ENCODE measurements around the gene WASF2.
"Not testable (repeated sequence)": the region's sequence is repeated elsewhere in the genome, so short reads cannot be mapped to it uniquely, and the experiment has no call there.

Gene WASF2

DNA sequence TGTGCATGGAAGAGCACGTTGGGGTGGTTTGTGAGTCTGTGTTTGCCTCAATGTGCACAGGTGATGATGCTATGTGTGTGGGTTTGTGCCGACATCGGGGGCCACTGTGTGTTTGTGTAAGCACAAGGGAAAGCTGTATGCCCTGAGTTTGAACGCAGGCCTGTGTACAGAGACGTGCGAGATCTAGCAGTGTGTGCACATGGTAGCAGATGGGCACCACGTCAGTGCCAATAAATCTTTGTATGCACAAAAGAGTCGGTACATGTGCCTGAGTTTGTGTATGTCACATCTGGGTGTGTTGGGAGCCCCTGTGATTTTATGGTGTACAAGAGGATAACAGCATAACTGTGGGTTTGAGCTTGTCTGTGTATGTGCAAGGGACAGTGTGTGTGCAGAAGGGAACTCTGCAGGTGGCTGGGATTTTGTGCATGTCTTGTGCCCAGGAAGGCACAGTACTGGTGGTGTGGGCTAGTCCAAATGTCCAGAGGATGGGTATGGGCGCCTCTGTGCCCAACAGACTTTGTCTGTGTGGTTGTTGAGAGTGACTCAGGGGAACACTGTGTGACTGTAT lies 32.0 kb upstream of the WASF2 start:
- DNase-seq (ENCODE audit: low read depth): no peak

DNA sequence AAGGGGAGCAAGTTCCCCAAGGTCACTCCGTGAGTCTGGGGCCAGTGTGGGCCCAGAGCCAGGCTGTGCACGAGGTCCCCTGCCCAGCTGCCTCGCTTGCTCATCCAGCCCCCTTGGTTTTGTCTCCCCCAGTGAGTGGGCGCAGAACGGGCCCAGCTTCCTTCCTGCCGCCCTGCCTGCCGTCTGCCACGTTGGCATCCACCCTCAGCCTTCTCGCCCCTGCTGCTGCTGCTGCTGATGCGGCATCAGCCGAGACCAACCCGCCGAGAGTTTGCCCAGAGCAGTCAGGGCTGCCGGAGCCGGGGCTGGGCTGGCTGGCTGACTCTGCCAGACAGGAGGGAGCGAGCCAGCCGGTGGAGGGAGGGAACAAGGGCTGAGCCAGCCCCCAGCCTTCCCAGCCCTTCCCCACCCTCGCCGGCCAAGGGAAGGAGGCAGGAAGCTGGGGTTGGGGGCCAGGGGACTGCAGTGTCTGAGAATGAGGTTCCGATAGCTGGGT lies 31.4 kb upstream of the WASF2 start:
- DNase-seq (ENCODE audit: low read depth): peak; percentile 59

DNA sequence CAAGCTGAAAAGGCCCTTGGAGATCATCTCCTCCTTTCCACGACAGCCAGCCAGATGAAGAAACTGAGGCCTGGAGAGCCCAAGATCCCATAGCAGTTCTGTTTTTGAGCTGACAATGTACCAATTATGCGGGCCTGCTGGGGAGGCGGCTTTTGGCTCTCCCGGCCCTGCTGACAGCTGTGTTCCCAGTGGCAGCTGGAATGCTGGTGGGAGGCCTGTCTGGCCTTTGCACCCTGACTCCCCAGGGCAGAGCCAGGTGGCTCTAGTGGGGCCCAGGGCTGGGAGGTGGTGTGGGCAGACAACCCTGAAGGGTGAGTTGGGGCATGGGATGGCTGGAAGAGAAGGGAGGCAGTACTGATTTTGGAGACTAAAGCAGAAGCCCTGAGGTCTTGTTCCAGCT lies 30.7 kb upstream of the WASF2 start:
- DNase-seq (ENCODE audit: low read depth): no peak

DNA sequence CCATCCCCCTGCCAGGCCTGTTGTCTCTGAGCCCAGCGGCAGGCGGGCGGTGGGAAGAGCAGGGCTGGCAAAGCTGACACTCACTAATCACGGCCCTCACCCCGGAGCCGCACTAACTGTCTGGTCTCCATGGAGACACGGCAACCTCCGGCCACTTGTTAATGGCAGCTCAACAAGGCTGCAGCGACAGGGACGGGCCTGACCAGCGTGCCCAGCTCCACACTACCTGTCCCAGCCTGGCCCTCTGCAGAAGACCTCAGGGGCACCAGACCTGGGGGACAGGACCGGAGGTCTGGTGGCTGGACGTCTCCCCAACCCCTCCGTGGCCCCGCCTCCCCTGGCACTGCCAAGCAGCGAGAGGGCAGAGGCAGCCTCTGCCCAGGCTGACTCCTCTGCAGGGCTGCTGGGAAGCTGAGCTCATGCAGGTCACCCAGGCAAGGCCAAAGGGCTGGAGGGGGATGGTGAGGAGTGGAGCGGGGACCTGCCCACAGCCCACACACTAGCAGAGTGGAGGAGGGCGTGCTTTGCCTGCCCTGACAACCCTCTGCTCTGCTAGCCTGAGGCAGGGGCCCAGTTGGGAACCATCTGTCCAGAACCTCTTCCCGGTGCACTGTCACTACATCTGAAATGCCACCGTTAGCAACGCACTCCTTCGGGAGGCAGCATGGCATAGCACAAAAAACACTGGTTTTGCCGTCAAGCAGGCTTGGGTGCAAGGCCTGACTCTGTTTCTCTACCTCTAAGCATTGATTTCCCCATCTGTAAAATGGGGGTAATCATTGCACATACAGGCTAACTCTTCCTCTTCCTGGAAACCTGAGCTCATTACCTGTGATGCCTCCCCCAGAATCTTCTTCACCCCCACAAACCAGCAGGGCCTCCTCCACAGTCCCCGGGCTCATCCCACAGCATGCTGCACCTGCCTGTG lies 29.6 kb upstream of the WASF2 start:
- DNase-seq (ENCODE audit: low read depth): no peak

DNA sequence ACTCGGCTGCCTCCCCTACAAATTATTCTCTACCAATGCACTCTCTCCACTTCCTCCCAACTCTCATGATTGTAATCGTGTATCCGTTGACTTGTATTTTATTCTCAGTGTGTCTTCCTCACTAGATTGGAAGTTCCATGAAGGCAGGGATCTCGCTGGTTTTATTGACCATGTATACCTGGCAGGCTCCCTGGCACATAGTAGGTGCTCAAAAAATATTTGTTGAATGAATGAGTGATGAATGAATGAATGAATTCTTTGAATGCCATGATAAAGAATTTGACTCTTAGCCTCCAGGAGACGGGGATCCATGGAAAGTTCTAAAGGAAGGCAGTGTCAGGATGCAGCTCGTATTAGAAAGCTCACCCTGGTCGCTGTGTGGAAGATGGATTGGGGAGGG lies 28.8 kb upstream of the WASF2 start:
- DNase-seq (ENCODE audit: low read depth): no peak

DNA sequence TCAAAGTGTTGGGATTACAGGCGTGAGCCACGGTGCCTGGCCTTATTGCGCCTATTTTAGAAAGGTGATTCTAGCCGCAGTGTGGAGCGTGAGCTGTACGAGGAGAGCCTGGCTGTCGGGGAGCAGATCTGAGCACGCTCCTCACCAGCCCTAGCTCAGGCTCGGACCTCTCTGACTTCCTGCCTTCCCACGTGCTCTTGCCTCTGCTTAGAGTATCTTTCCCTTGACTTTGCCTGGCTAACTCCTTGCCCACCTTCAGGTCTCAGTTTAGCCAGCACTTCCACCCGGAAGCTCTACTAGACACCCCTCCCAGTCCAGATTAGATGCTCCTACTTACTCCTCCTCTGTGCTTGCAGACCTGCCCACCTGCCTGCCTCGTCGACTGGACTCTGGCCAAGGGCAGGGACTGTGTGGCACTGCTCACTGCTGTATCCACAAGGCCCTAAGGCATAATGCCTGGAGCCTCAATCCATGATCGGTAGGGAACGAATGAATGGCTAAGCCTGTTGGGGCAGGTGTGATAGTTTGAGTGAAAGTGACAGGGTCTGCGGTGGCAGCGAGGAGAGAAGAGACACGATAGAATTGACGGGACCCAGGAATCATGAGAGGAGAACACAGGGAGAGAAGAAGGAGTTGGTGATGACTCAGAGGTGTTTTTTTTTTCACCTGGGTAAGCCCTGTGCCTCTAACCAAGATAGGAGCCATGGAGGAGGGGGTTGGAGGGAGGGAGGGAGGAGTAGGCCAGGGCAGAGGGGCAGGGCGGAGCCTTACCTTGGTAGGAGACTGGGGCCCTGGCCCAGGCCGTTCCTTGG lies 28.1 kb upstream of the WASF2 start:
- DNase-seq (ENCODE audit: low read depth): no peak

DNA sequence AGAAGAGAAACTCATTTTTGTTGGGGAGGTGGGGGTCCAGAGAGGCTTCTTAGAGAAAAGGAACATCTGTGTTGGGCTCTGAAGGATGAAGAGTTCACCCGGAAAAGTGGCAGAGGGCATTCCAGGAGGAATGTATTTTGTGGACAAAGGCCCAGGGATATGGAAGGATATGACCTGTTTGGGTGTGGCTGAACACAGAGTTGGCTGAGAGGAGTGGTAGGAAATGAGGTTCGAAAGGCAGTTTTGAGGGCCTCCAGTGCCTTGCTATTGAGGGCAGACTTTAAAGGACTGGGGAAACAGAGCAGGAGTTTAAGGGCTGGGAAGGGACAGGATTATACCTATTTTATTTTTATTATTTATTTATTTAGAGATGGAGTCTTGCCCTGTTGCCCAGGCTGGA lies 27.3 kb upstream of the WASF2 start:
- DNase-seq (ENCODE audit: low read depth): no peak

DNA sequence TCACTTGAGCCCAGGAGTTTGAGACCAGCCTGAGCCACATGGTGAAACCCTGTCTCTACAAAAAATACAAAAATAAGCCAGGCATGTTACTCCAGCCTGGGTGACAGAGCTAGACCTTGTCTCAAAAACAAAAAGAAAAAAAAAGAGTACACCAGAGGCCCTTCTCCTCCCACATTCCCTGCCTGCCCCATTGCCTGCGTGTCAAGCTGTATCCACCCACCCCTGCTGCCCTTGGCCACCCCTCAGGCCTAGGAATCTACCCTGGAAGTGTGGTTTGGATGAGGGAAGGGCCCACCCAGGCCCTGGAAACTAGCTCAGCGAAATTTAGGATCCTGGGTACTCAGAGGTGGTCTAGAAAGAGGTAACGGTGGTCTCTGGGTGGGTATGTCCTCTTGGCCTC lies 25.7 kb upstream of the WASF2 start:
- DNase-seq (ENCODE audit: low read depth): no peak

DNA sequence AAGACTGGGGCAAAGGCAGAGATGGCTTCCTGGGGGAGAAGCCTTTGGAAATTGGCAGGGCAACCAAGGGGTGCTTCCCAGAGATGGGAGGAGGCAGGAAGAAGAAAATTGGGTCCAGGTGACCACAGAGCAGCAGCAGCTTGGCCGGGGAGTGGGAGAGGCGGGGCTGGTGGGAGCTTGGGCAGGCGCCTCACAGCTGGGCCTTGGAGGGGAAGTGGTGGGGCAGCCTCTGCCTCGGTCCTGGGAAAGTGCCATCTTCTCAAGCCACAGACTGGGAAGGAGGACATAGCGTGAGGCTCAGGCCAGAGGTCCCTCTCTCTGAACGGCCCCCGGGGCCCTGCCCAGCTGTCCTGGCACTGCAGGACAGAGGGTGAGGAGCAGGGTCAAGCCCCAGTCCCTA lies 24.0 kb upstream of the WASF2 start:
- DNase-seq (ENCODE audit: low read depth): no peak

DNA sequence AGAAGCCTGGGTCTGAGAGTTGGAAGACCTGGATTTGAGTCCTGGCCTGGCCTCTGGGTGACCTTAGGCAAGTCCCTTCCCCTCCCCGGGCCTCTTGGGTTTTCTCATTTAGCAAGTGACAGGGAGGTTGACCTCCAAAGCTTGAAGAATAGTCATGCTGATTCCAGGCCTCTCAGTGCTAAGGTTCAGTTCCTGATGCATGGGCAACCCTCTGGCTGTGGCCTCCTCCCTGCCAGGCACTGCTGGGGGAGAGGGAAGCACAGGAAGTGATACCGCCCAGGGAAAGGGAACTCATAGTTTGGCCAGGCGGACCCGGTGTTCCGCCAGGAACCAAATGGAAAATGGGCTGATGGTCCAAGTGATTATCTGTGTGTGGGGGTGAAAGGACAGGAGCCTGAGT lies 23.6 kb upstream of the WASF2 start:
- DNase-seq (ENCODE audit: low read depth): no peak

DNA sequence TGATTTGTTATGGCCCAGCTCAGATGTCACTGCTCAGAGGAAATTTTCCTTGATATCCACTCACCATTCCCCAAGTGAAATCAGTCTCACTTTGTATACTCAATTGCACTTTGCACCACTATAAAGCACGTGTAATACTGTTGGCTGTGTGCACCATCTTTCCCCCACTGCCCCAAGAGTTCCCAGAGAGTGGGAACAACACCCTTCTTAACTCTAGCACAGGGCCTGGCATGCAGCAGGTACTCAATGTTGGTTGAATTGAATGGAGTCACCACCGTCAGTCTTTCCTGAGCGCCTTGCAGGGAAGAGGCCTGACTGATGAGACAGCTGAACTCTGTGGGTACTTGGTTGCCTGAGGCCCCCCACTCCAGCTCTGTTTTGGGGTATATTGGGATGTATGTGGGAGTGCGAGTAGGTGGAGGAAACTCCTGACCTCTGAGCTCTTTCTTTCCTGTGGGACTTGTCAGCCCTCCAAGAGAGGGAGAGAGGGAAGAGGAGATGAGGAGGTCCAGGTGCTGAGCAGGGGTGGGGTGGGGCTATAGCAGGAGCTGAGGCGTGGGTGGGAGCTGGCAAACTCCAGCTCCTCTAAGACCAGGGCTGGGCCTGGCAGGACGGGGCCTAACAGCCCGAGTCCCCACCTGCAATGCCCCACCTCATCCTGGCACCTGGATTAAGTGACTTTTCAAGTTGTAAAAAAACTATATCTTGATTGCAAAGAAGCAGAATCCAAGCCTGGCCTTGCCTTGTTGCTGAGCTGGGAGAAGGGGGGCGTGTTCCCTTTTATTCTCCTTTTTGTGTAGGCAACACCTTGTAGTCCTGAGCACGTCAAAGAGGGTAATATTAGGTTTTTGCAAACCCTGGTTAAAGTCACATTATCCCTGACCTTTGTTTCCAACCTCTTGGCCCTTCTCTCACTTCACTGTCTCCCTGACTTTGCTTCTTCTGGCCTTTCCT lies 19.4 kb upstream of the WASF2 start:
- DNase-seq (ENCODE audit: low read depth): no peak

DNA sequence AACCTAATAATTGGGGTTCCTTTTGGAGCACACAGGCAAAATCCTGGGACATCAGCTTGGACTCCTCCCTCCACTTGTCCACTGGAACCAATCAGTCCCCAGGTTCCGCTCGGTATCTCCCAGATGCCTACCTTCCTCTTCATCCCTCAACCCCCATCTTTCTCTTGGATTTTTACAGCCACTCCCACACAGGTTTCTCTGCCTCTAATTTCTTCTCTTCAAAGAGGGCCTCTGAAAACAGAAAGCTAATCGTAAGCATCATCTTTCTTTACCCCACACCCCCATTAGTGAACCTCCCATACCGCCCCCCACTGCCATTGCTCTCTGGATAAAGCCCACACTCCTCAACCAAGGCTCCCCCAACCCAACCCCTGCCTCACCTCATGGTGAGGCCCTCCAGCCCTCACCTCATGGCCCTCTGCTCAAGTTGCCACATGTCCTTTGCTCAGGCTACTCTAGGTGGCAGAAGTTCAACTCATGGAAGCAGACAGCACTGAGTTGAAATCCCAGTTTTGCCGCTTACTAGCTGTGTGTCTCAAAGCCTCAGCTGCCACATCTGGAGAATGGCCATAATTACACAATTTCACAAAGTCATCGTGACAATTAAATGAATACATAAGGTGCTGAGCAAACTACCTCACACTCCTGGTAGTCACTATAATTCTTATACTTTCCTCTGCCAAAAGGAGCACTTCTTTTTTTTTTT lies 18.1 kb upstream of the WASF2 start:
- no peak for DNase-seq (ENCODE audit: low read depth)

DNA sequence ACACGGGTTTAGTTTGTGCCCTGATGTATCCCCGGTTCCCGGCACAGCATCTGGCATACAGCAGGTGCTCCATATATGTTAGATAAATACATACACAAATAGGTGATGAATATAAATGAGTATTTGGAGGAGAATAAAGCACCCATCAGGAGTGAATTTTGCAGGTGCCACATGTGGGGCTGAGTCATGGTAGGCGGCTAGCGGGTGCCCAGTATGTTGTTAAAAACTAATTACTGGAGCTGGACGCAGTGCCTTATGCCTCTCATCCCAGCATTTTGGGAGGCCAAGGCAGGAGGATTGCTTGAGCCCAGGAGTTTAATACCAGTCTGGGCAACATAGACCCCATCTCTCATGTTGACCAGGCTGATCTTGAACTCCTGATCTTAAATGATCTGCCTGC lies 16.7 kb upstream of the WASF2 start:
- no peak for DNase-seq (ENCODE audit: low read depth)

DNA sequence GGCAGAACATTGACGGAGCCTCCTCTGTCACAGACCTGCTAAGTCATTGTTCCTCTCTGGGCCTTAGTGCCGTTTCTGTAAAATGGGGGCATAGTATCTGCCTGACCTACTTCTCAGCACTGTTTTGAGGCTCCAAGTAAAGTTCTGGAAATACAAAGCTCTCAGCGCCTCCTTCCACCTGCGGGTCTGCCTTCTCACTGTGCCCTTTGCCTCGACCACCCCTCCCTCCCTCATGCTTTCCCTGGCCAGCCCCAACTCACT lies 15.4 kb upstream of the WASF2 start:
- no peak for DNase-seq (ENCODE audit: low read depth)

DNA sequence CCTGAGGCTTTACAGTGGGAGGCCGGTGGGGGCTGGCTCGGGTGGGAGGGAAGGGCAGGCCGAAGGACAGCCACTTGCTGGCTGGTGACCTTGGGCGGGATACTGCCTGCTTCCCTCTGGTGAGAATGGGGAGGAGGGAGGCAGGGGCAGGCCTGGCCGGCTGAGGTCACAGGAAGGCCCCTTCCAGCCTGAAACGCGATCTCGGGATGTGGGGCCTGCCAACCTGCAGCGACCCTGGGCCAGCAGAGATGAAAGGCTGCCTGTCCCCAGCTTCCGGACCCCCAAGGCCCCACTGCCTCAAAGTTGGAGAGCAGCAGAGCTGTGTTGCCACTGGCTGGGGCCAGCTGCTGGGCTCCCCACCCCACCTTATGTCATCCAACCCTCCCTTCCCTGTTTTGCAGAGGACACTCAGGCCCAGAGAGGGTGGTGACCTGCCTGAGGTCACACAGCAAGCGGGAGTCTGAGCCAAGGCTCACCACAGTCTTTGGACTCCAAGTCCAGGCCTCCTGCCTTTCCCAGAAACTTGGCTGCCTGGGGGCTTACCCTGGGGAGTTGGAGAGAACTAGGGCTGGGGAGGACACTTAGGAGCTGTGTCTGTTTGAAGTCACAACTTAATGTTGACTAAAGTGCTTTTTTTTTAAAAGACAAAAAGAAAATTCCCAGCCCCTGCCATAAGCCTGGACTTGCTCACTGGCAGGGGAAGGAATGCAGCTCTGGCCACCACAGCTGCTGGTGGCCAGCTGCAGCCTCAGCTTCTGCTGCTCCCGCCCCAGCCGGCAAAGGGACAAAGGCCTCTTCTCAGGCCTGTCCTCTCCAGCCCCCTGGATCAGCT lies 14.8 kb upstream of the WASF2 start:
- DNase-seq (ENCODE audit: low read depth): no peak

DNA sequence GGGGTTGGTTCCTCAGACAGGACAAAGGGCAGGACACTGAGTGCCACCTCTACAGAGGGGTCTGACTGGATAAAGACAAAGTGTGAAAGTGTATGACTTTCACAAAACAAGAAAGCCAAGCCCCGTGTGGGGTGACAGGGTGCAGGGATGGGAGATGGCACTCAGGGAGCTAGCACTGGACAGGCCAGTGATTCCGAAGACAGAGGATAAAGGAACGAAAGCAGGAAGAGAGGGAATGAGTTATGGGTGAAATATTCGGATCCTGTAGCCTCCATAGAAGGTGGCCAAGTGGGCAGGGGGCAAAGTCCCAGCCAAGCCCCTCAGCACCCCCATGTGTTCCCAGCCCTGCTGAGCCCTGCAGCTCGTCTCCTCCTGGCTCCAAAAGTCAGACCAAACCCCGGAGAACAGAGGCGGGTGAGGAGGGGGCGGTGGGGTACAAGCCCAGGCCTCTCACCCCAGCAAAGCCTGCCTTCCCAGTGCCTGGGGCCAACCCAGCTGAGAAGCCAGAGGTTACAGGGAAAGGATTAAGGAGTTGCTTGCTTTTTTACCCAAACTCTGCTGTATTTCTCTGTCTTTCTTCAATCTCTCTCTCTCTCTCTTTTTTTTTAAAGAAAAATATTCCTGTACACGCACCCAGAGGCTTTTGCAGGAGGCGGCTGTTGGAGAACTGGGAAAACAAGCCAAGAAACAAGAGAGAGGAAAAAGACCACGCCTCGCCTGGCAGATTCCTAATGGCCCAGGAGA lies 14.0 kb upstream of the WASF2 start:
- DNase-seq (ENCODE audit: low read depth): no peak

DNA sequence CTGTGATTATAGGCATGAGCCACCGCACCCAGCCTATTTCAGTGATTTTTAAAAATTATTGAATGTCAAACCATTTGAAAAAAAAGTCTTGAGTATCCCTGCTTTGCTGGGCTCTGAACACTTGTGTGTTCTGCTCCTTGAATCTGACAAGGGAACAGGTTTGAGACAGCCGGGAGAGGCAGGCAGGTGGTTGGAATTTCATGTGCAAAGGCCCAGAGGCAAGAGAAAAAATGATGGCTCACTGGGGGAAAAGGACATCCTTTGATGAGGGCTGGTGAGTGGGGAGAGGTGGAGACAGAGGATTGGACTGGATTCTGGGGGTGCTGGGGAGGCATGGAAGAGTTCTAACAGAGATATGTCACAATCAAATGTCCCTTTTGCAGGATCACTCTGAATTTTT lies 13.1 kb upstream of the WASF2 start:
- DNase-seq (ENCODE audit: low read depth): no peak

DNA sequence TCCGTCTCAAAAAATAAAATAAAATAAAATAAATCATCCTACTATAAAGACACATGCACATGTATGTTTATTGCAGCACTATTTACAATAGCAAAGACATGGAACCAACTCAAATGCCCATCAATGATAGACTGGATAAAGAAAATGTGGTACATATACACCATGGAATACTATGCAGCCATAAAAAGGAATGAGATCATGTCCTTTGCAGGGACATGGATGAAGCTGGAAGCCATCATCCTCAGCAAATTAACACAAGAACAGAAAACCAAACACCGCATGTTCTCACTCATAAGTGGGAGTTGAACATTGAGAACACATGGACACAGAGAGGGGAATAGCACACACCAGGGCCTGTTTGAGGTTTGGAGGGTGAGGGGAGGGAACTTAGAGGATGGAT lies 11.2 kb upstream of the WASF2 start:
- not testable (repeated sequence) for DNase-seq (ENCODE audit: low read depth)

DNA sequence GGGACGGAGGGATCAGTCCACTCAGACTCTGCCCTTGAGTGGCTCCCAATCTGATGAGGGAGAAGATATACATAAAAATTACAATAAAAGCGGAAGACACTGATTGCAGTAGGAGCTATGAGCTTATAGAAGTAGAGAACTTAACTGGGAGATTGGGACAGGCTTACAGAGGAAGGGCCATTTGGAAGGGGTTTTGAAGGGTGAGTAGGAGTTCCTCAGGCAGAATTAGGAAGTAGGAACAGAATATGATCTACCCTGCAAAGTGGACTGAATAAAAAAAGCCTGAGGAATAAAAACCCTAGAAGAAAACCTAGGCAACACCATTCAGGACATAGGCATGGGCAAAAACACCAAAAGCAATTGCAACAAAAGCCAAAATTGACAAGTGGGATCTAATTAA lies 9.2 kb upstream of the WASF2 start:
- no peak for DNase-seq (ENCODE audit: low read depth)
